Type B pancreatic cell (in vitro differentiated cells): ENCODE measurements around the gene PLA2G2E. TPM values are rescaled to one million over a fixed set of nuclear protein-coding genes. Genes with fewer than 3 reads are reported as not detected.

ENCODE experiments used
- DNase-seq: peaks from one replicate; pipeline ENCODE4 v3.0.0; 2021; ENCODE audit warnings: mixed read lengths; ENCODE audit not compliant: unreplicated experiment; ENCODE audit errors: extremely low spot score
- H3K27ac Mint-ChIP-seq: 2 replicates; pipeline ENCODE4 v1.8.0; 2021; ENCODE audit warnings: mild to moderate bottlenecking, mixed read lengths
- H3K27me3 Mint-ChIP-seq: 2 replicates; pipeline ENCODE4 v1.8.0; 2021; ENCODE audit warnings: mixed read lengths
- H3K36me3 Mint-ChIP-seq: 2 replicates; pipeline ENCODE4 v1.8.0; 2021; ENCODE audit warnings: mixed read lengths
- H3K4me1 Mint-ChIP-seq: one replicate; pipeline ENCODE4 v1.8.0; 2021; ENCODE audit warnings: mixed read lengths; ENCODE audit not compliant: unreplicated experiment
- H3K4me3 Mint-ChIP-seq: 2 replicates; pipeline ENCODE4 v1.8.0; 2021; ENCODE audit warnings: mild to moderate bottlenecking, mixed read lengths
- H3K9me3 Mint-ChIP-seq: 2 replicates; pipeline ENCODE4 v1.8.0; 2021; ENCODE audit warnings: mixed read lengths
- CTCF ChIP-seq: fragments of 200-600 bp; sonication (generic); conservative IDR thresholded peaks from 2 replicates; pipeline ENCODE4 v1.5.0; 2021; ENCODE audit warnings: antibody characterized with exemption, mild to moderate bottlenecking
- total RNA-seq: library from RNA; stranded (reverse); gene quantifications from 2 replicates; pipeline ENCODE4 v1.2.1, GENCODE V29; 2021; ENCODE audit warnings: low replicate concordance

PLA2G2E gene
- total RNA-seq, 1 donor from 2014 or later: not detected

- H3K4me3 Mint-ChIP-seq: no peak overlapping the region
- DNase-seq: no peak
- H3K27ac Mint-ChIP-seq: peak overlapping the region; percentile 72
- peaks cover 4% of the 10 kb centered on the region for H3K9me3 Mint-ChIP-seq
- no peaks in the 10 kb centered on the region for H3K36me3 Mint-ChIP-seq
- no peaks in the 10 kb centered on the region for H3K27me3 Mint-ChIP-seq
- TF ChIP-seq CTCF: no peak
- H3K4me1 Mint-ChIP-seq: peaks cover 12% of the 10 kb centered on the region
Observed at GRCh38 chr1:19926296-19927129, 3.1 kb upstream of the PLA2G2E start.

GRCh38 chr1:19925342-19926070 is 2.1 kb upstream of the PLA2G2E start:
- H3K4me3 Mint-ChIP-seq: no peak overlapping the region
- H3K4me1 Mint-ChIP-seq: peaks cover 12% of the 10 kb centered on the region
- no peak overlapping the region for H3K27ac Mint-ChIP-seq

GRCh38 chr1:19923953-19924346 is 533 bp upstream of the PLA2G2E start:
- DNase-seq: no peak
- H3K27ac Mint-ChIP-seq: no peak overlapping the region
- peaks cover 12% of the 10 kb centered on the region for H3K4me1 Mint-ChIP-seq
- no peaks in the 10 kb centered on the region for H3K9me3 Mint-ChIP-seq
- no peaks in the 10 kb centered on the region for H3K27me3 Mint-ChIP-seq
- TF ChIP-seq CTCF: no peak
- no peak overlapping the region for H3K4me3 Mint-ChIP-seq
- H3K36me3 Mint-ChIP-seq: no peaks in the 10 kb centered on the region

More at GRCh38 chr1:19925342-19926070, 2.1 kb upstream of the PLA2G2E start:
- no peak for TF ChIP-seq CTCF
- Mint-ChIP-seq H3K36me3 (no peaks in the 10 kb centered on the region), H3K9me3 (peaks cover 4% of the 10 kb centered on the region), H3K27me3 (no peaks in the 10 kb centered on the region)
- no peak for DNase-seq

- Mint-ChIP-seq H3K9me3 (no peaks in the 10 kb centered on the region), H3K4me1 (peaks cover 18% of the 10 kb centered on the region), H3K4me3 (no peak overlapping the region), H3K27ac (no peak overlapping the region), H3K36me3 (no peaks in the 10 kb centered on the region), H3K27me3 (peaks cover 3% of the 10 kb centered on the region)
- no peak for DNase-seq
- no peak for TF ChIP-seq CTCF
Observed at GRCh38 chr1:19922015-19922688, 1.3 kb downstream of the PLA2G2E start.

- peaks cover 12% of the 10 kb centered on the region for H3K4me1 Mint-ChIP-seq
- no peaks in the 10 kb centered on the region for H3K9me3 Mint-ChIP-seq
- no peaks in the 10 kb centered on the region for H3K36me3 Mint-ChIP-seq
- no peak overlapping the region for H3K27ac Mint-ChIP-seq
- no peak for DNase-seq
- no peak for TF ChIP-seq CTCF
- H3K27me3 Mint-ChIP-seq: peaks cover 3% of the 10 kb centered on the region
- no peak overlapping the region for H3K4me3 Mint-ChIP-seq
Observed at GRCh38 chr1:19921310-19921709, 2.1 kb downstream of the PLA2G2E start.
